Measurements from ENCODE around the gene PDGFRB.

DNA sequence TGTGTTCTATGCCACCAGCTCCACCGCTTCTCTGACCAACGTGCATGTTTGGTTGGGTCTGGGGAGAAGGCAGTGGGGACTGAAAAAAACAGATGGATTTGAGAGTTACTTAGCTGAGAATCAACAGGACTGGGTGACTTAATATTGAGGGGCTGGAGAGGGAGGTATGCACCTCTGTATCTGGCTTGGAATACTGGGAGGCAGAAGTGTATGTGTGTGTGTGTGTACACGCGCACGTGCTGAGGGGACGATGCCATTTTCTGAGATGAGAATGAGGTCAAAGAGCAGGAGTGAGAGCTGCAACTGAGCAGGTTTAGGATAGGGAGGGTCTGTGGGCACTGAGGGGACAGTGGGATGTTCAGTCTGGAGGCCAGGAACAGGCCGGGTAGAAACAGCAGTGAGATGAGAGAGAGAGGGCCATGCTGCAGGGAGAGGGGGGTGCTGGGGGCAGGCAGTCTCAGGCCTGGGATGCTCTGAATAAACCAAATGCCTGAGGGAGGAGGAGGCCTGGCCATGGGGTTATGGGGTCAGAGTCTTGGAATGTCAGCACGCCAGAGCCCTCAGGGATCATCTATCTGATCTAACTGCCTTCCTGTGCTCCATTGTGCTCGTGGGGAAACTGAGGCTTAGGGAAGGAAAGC is 14.0 kb downstream of the PDGFRB start:
- TF ChIP-seq, protein P1, sequence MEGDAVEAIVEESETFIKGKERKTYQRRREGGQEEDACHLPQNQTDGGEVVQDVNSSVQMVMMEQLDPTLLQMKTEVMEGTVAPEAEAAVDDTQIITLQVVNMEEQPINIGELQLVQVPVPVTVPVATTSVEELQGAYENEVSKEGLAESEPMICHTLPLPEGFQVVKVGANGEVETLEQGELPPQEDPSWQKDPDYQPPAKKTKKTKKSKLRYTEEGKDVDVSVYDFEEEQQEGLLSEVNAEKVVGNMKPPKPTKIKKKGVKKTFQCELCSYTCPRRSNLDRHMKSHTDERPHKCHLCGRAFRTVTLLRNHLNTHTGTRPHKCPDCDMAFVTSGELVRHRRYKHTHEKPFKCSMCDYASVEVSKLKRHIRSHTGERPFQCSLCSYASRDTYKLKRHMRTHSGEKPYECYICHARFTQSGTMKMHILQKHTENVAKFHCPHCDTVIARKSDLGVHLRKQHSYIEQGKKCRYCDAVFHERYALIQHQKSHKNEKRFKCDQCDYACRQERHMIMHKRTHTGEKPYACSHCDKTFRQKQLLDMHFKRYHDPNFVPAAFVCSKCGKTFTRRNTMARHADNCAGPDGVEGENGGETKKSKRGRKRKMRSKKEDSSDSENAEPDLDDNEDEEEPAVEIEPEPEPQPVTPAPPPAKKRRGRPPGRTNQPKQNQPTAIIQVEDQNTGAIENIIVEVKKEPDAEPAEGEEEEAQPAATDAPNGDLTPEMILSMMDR (IDR thresholded peaks at IDR 0.05; ENCODE audit: low read depth, low read length), result no peak
- TF ChIP-seq POLR2A (IDR thresholded peaks at IDR 0.05; ENCODE audit: extremely low read depth, insufficient read length) (no peak), MYC (IDR thresholded peaks at IDR 0.05; ENCODE audit: low read depth, low read length) (no peak)
